HepG2 (cell line): ENCODE data around the gene DENND5B. TPM values are rescaled to one million over a fixed set of nuclear protein-coding genes. Genes with fewer than 3 reads are reported as not detected.

ENCODE experiments used
- ATAC-seq: fragments of 200-7000 bp; cut with Tn5 transposase; 3 replicates; pipeline ENCODE4 v1.9.1; 2020; ENCODE audit warnings: mild to moderate bottlenecking, moderate library complexity
- BruUV-seq: library from RNA; stranded (reverse); fragments of 400-500 nt; replicated peaks from 2 replicates; lab custom pipeline; 2021; lab: Mats Ljungman, UMichigan
- CTCF ChIA-PET: fragments of 300-600 bp; formaldehyde crosslinking; extraction: SDS; loops from one replicate; lab custom pipeline; 2021; ENCODE audit warnings: low total read pairs, inconsistent platforms, low intra/inter-chr PET ratio; lab: Yijun Ruan, JAX
- POLR2A ChIA-PET: fragments of 350-600 bp; sonication (Branson Sonifier 250); formaldehyde crosslinking; loops from one replicate; lab custom pipeline; 2020; ENCODE audit warnings: antibody characterized with exemption, inconsistent platforms; lab: Yijun Ruan, JAX
- DNase-seq: peaks from one replicate; pipeline ENCODE4 v3.0.0-alpha.2; 2015; ENCODE audit warnings: low spot score
- FAIRE-seq: peaks from 3 replicates; lab custom pipeline; 2011; peaks lifted over from hg19 to GRCh38; lab: Jason Lieb, UNC
- H2AFZ ChIP-seq: one replicate; pipeline ENCODE4 v1.6.1; 2011; ENCODE audit warnings: low read length, inconsistent platforms
- H3K27ac ChIP-seq: fragments of 300-600 bp; 3 replicates; pipeline ENCODE4 v1.8.0; 2011; ENCODE audit warnings: mixed run types, mild to moderate bottlenecking, mixed read lengths, low read length, inconsistent platforms; ENCODE audit not compliant: insufficient read depth; ENCODE audit errors: extremely low read length
- H3K27me3 ChIP-seq, 2 experiments: fragments of 200-600 bp in 1 of 2; 2 replicates in 1 of 2; 3 replicates in 1 of 2; pipeline versions ENCODE4 v1.6.0 to v1.8.0; 2011; ENCODE audit warnings: low read length in 2 of 2, mild to moderate bottlenecking in 2 of 2, moderate library complexity in 2 of 2, inconsistent platforms in 1 of 2; ENCODE audit not compliant: insufficient read depth in 2 of 2, control insufficient read depth in 1 of 2
- H3K36me3 ChIP-seq, 2 experiments: fragments of 200-600 bp in 1 of 2; replicated peaks in 1 of 2; 2 replicates in 1 of 2; 3 replicates in 1 of 2; pipeline versions ENCODE4 v1.5.1 to v1.8.0; 2011; ENCODE audit warnings: low read length in 2 of 2, inconsistent platforms in 1 of 2; ENCODE audit not compliant: insufficient read depth in 2 of 2, control insufficient read depth in 1 of 2
- H3K4me1 ChIP-seq: 2 replicates; pipeline ENCODE4 v1.5.1; 2012; ENCODE audit warnings: low read length, inconsistent platforms; ENCODE audit not compliant: insufficient read depth
- H3K4me2 ChIP-seq: 2 replicates; pipeline ENCODE4 v1.6.0; 2011; ENCODE audit warnings: low read depth, low read length, inconsistent platforms
- H3K4me3 ChIP-seq, 3 experiments: fragments of 200-600 bp in 1 of 3; sonication (generic), shearing (Covaris generic) in 1 of 3; replicated peaks in 1 of 3; 2 replicates each; pipeline ENCODE4 v1.5.1; 2011 to 2016; ENCODE audit warnings: low read length in 3 of 3, inconsistent platforms in 2 of 3, low read depth in 2 of 3, mild to moderate bottlenecking in 2 of 3, control low read depth in 1 of 3, mixed read lengths in 1 of 3; ENCODE audit not compliant: insufficient read depth in 1 of 3
- H3K79me2 ChIP-seq: one replicate; pipeline ENCODE4 v1.6.1; 2011; ENCODE audit warnings: low read length, inconsistent platforms; ENCODE audit not compliant: insufficient read depth
- H3K9ac ChIP-seq: 2 replicates; pipeline ENCODE4 v1.6.0; 2011; ENCODE audit warnings: mild to moderate bottlenecking, low read depth, low read length, inconsistent platforms; ENCODE audit not compliant: insufficient read depth
- H3K9me3 ChIP-seq: 2 replicates; pipeline ENCODE4 v1.5.1; 2012; ENCODE audit warnings: mild to moderate bottlenecking, low read length
- H4K20me1 ChIP-seq: 2 replicates; pipeline ENCODE4 v1.6.0; 2011; ENCODE audit warnings: inconsistent platforms, mild to moderate bottlenecking, low read length, moderate library complexity; ENCODE audit not compliant: insufficient read depth
- DMAP1 ChIP-seq: IDR thresholded peaks from 2 replicates; pipeline ENCODE4 v1.6.1; 2016
- KDM1A ChIP-seq: IDR thresholded peaks from 2 replicates; pipeline ENCODE4 v1.6.1; 2016; ENCODE audit warnings: missing compliant biosample characterization
- POLR2A ChIP-seq, 2 experiments: IDR thresholded peaks; 2 replicates each; pipeline ENCODE4 v1.6.1; 2011; ENCODE audit warnings: low read depth in 2 of 2, low read length in 2 of 2, mild to moderate bottlenecking in 1 of 2, moderate library complexity in 1 of 2; ENCODE audit not compliant: insufficient read depth in 1 of 2
- RBFOX2 ChIP-seq: fragments of 200-400 bp; formaldehyde crosslinking; IDR thresholded peaks from 2 replicates; pipeline ENCODE4 v1.6.1; 2017; ENCODE audit warnings: low read depth, mild to moderate bottlenecking, low read length
- SCMH1 ChIP-seq: sonication (generic); formaldehyde crosslinking; IDR thresholded peaks from 2 replicates; pipeline ENCODE4 v1.9.0; 2021; ENCODE audit warnings: missing genetic modification reagents, mild to moderate bottlenecking, borderline replicate concordance
- SRY ChIP-seq: sonication (generic); formaldehyde crosslinking; IDR thresholded peaks from 2 replicates; pipeline ENCODE4 v1.8.0; 2022; ENCODE audit warnings: mild to moderate bottlenecking, missing genetic modification reagents
- TBX2 ChIP-seq: sonication (generic); formaldehyde crosslinking; IDR thresholded peaks from 2 replicates; pipeline ENCODE4 v1.5.0; 2020; ENCODE audit warnings: missing genetic modification reagents, mild to moderate bottlenecking, borderline replicate concordance
- TRIM24 ChIP-seq: sonication (generic); formaldehyde crosslinking; IDR thresholded peaks from 2 replicates; pipeline ENCODE4 v1.8.0; 2022; ENCODE audit warnings: mild to moderate bottlenecking, missing genetic modification reagents
- ZBTB40 ChIP-seq, 2 experiments: fragments of 450-650 bp in 1 of 2; sonication (generic) in 1 of 2; formaldehyde crosslinking in 1 of 2; IDR thresholded peaks; 2 replicates each; pipeline versions ENCODE4 v1.6.1 to v1.8.0; 2016 to 2022; ENCODE audit warnings: antibody characterized with exemption in 1 of 2, mild to moderate bottlenecking in 1 of 2, missing genetic modification reagents in 1 of 2
- ZBTB7B ChIP-seq: sonication (generic); formaldehyde crosslinking; IDR thresholded peaks from 2 replicates; pipeline ENCODE4 v1.4.0; 2020; ENCODE audit warnings: missing genetic modification reagents
- ZNF431 ChIP-seq: sonication (generic); formaldehyde crosslinking; IDR thresholded peaks from 2 replicates; pipeline ENCODE4 v1.9.0; 2022; ENCODE audit warnings: missing genetic modification reagents, low read depth, mild to moderate bottlenecking, borderline replicate concordance
- ZNF564 ChIP-seq: sonication (generic); formaldehyde crosslinking; IDR thresholded peaks from 2 replicates; pipeline ENCODE4 v1.8.1; 2023; ENCODE audit warnings: mild to moderate bottlenecking, missing genetic modification reagents
- ZNF674 ChIP-seq: sonication (generic); formaldehyde crosslinking; IDR thresholded peaks from 2 replicates; pipeline ENCODE4 v1.5.0; 2020; ENCODE audit warnings: low read depth, mild to moderate bottlenecking, missing genetic modification reagents
- WGBS: methylation state at CpG from one replicate; pipeline ENCODE4 v1.1.6; 2017; ENCODE audit warnings: low lambda C conversion rate; 5-methylcytosine and 5-hydroxymethylcytosine counted together
- in situ Hi-C: cut with HindIII; loops from 2 replicates; pipeline ENCODE4 v1.10.0; 2017; ENCODE audit warnings: low pct_unique_long_range_greater_than_20kb; ENCODE audit not compliant: extremely low pct_ligation_motif_present
- intact Hi-C: fragments of 100-400 bp; cut with micrococcal nuclease; formaldehyde crosslinking; loops from one replicate; pipeline ENCODE4 v1.10.0; 2022; ENCODE audit not compliant: unreplicated experiment
- polyA plus RNA-seq, 8 experiments: library from polyadenylated mRNA; depleted of rRNA in 3 of 8; stranded (reverse) in 7 of 8; unstranded in 1 of 8; fragments of >200 nt; fragmentation: Illumina TruSeq in 4 of 8; extraction: Trizol in 4 of 8; gene quantifications; 2 replicates each; pipeline versions ENCODE4 v1.2.1 to v1.2.3, GENCODE V29; 2011 to 2016; ENCODE audit warnings: low read depth in 4 of 8, missing spikeins in 1 of 8, mixed read lengths in 1 of 8; ENCODE audit not compliant: insufficient read depth in 1 of 8
- total RNA-seq, 5 experiments: library from RNA; depleted of rRNA; stranded (reverse); fragments of >200 nt; fragmentation: Illumina TruSeq; extraction: Trizol; gene quantifications; 2 replicates each; pipeline ENCODE4 v1.2.3, GENCODE V29; 2016; ENCODE audit warnings: low read depth in 1 of 5

The DENND5B gene
- total and polyA plus RNA-seq, 2 of the 13 experiments (the other 11 are each of a cell fraction or from before 2014, with no cell fraction given) = 14.7 to 18.7 TPM

- H3K4me2 ChIP-seq = no peak overlapping the region
- no peak for DNase-seq
- no peak overlapping the region for H2AFZ ChIP-seq
- no peaks in the 10 kb centered on the region for H3K9me3 ChIP-seq
- ATAC-seq = no peak
- POLR2A ChIA-PET = no interaction called here
- H3K4me3 ChIP-seq = no peak overlapping the region
- BruUV-seq = TSS peak; percentile 20
- no peaks in the 10 kb centered on the region for H3K36me3 ChIP-seq
- peaks cover 37% of the 10 kb centered on the region for H3K4me1 ChIP-seq
- in situ Hi-C loops (no loop called here), intact Hi-C loops (loop anchor here (5.0 kb wide), 1 partner anchor 154 kb away; no protein-coding TSS in a partner anchor)
- 97% methylated on average over 4 of the region's 4 CpGs for WGBS
- CTCF ChIA-PET = no interaction called here
- no peak overlapping the region for H3K27ac ChIP-seq
- H3K79me2 ChIP-seq = peaks cover 75% of the 10 kb centered on the region
- H3K9ac ChIP-seq = no peak overlapping the region
- H3K27me3 ChIP-seq = no peaks in the 10 kb centered on the region
- H4K20me1 ChIP-seq = peaks cover 13% of the 10 kb centered on the region; the same call in 1 of the 2 replicates
- FAIRE-seq = no peak
- 0 out of 4 replicates have a peak, but pooled peaks of 1 of the 2 experiments have one; percentile 26 for TF ChIP-seq POLR2A (IDR thresholded peaks at IDR 0.05; ENCODE audit: insufficient read depth in 1 of 2, low read depth in 2 of 2, low read length in 2 of 2)
- no peak for TF ChIP-seq KDM1A (CRISPR knock-in tag)
- TF ChIP-seq ZNF431 (CRISPR knock-in tag) = no peak
- TF ChIP-seq SRY (CRISPR knock-in tag) = no peak
- TF ChIP-seq RBFOX2 = 0 out of 2 replicates have a peak, but pooled peaks have one; percentile 15
- no peak for TF ChIP-seq TBX2 (CRISPR knock-in tag)
- no peak for TF ChIP-seq SCMH1 (CRISPR knock-in tag)
- TF ChIP-seq ZNF674 (CRISPR knock-in tag) = no peak
- no peak for TF ChIP-seq ZBTB7B (CRISPR knock-in tag)
- no peak for TF ChIP-seq ZBTB40 (IDR thresholded peaks at IDR 0.05)
- no peak for TF ChIP-seq ZBTB40 (CRISPR knock-in tag; IDR thresholded peaks at IDR 0.05)
- no peak for TF ChIP-seq DMAP1 (CRISPR knock-in tag)
- TF ChIP-seq ZNF564 = no peak
- no peak for TF ChIP-seq TRIM24 (CRISPR knock-in tag)
Measured at GRCh38 chr12:31586728-31587127, 4.2 kb downstream of the DENND5B start.
